Activated T-cell treated with anti-CD3 and anti-CD28 coated beads, Interleukin-2, amount 50 U/mL, for 1 hour (primary cell): ENCODE results near the gene RP2.
A peak's percentile ranks its signal among the peaks of the same experiment; 100 is the strongest.

Source experiments
- DNase-seq: peaks from one replicate; pipeline ENCODE4 v3.0.0-alpha.2; 2020

Gene RP2

GRCh38 chrX:46836701-46837557 is at the start of gene RP2:
Gene RP2, plus strand, starts transcription at chrX:46837043. Its CDS starts 58 bp downstream, at chrX:46837101.
- DNase-seq: peak; percentile 83

DNA sequence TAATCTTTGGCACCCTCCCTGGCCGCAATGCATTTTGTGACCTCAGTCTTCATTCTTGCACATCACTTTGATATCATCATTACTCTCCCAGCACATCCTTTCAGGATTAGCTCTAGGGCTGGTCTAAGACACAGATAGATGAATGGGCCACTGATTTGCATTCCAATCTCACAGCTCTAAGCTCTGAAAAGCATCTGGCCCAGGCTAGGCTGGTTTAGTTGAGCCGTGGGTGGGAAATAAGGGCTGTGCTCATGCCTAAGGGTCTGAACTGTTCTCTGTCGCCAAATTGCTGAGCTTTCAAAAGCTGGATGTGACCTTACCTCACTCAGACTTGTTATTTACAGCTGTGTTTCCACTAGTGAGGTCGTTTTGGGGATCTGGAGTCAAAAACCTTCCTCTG is 47.9 kb upstream of the RP2 start:
- DNase-seq: no peak

GRCh38 chrX:46791927-46792809 is 44.7 kb upstream of the RP2 start:
- DNase-seq: no peak

DNA sequence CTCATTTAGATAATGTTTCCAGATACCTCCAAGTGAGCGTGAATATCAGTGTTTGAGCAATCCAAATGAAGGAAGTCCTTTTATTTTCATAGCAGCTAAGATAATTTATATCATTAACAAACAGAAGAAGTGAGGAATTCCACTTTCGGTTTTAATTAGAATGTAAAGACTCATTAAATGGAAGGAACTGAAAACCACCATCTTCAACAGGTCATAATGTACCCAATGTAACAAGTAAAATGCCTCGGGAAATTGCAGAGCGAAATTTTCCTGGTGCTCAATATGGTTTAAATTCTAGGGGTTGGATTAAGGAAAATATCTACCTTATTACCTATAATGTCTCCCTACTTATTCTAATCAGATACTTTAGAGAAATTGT is 44.0 kb upstream of the RP2 start:
- no peak for DNase-seq

DNA sequence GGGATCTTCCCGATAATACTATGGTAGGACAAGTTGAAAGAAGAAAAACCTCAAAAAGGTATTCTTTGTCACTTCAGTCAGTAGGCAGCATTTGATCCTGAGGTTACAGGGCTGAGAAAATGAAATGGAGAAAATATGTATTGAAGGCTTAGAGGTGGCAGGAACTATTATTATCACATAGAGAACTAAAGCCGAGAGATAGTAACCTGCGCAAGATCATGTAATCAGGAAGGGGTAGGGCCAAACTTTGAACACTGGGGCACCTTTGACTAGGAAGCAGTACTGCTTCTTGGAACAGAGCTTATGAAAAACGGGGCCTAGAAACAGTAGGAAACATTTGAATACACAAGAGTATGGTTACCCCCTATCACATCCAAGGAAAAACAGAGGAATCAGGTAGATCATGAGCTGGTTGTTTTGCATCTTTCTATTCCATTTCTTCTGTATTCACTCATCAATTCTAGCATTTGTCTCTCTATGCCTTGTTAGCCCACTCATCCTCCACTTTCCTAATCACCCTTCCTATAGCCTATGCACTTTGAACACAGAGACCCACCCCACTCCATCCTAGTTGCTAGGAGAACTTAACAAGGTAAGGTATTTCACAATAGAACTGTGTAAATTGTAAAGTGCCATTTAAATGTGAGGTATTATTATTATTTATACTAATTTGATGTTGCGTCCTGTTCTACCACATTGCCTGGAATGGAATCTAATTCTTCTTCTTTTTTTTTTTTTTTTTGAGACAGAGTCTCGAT is 43.3 kb upstream of the RP2 start:
- no peak for DNase-seq

DNA sequence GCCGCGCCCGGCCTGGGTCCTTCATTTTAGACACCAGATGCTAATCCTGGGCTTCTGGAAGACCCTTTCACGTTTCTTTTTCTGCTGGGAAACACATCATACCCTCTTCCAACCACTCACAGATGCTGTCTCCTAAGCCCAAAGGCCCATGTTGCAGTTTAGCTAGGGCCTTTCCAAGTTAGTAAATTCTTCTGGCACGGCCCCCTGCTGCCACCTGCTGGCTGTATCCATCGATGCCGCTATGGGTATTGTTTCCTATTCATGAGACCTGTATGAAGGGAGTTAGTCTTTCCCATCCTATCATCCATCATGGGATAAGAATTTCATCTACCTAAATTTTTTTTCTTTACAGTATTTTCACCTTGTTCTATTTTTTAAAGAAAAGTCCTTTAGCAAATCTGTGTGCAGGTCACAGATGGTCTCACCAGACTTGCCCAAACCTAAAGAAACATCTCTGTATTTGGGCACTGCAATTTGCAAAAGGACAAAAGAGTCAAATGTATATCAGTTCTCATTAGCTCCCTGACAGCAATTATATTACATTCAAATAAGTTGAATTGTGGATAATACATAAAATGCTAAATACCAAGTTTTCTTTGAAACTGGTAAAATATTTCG is 40.2 kb upstream of the RP2 start:
- DNase-seq: peak; percentile 71

DNA sequence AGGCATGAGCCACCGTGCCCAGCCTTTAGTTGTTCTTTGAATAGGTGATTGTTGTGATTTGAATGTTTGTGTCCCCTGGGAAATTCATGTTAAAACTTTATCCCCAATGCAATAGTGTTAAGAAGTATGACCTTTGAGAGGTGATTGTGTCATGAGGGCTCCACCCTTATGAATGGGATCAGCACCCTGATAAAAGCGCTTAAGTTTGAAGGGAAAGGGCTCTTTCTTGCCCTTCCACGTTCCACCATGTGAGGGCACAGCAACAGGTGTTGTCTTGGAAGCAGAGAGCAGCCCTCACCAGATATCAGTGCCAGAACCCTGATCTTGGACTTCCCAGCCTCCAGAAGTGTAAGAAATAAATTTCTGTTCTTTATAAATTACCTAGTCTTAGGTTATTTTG is 33.7 kb upstream of the RP2 start:
- no peak for DNase-seq

- no peak for DNase-seq
These were observed 31.6 kb upstream of the RP2 start for GRCh38 chrX:46805270-46805669.

- DNase-seq: no peak
These were observed 25.7 kb upstream of the RP2 start for GRCh38 chrX:46811121-46811520.

DNA sequence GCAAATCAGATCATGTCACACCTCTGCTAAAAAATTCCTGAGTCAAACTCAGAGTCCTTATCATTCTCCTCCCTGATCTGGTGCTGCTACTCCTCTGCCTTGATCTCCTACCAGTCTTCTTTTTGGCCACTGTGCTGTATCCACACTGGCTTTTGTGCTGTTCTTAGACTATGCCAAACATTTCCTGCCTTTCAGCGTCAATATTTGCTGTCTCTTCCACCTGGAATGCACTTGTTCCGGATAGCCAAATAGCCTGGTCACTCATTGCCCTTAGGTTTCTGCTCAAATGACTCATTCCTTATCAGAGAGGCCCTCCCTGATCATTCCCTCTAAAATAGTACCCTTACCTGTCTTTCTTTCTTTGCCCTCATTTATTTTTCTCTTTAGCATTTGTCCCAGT is 24.4 kb upstream of the RP2 start:
- no peak for DNase-seq

- no peak for DNase-seq
These were observed 21.9 kb upstream of the RP2 start for GRCh38 chrX:46814966-46815365.

- no peak for DNase-seq
These were observed 17.7 kb upstream of the RP2 start for GRCh38 chrX:46819136-46819535.

DNA sequence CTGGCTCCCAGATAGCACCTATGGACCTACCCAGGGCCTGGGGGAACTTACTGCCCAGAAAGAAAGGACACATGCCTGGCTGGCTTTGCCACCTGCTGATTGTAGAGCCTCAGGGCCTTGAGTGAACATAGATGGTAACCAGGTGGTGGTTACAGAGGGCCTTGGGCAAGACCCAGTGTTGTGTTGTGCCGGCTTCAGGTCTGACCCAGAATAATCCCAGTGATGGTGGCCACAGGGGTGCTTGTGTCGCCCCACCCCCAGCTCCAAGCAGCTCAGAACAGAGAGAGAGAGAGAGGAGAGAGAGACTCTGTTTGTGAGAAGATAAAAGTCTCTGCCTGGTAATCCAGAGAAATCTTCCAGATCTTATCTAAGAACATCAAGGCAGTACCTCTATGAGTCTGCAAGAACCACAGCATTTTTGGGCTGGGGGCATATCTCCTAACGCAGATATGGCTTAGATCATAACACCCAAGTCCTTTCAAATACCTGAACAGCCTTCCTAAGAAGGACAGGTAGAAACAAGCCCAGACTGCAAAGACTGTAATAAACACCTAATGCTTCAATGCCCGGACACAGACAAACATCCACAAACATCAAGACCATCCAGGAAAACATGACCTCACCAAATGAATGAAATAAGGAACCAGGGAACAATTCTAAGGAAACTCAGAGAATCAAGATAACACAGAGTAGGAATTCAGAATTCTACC is 16.3 kb upstream of the RP2 start:
- no peak for DNase-seq

DNA sequence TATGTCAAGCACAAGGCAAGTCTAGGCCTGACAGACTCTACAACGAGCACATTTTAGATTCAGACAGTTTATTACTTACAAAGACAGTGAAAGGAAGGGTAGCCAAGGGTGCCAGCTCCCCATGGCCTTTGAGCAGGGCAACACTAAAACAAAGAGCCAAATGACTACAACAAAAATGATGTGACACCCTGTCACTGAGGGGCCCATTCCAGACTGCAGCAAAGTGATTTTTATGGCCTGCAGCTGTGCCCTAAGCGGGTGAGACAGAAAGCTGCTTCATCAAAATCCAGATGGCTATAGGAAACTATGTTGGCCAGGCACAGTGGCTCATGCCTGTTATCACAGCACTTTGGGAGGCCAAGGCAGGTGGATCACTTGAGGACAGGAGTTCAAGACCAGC is 13.4 kb upstream of the RP2 start:
- no peak for DNase-seq

GRCh38 chrX:46831765-46832327 is 5.0 kb upstream of the RP2 start:
- DNase-seq: no peak

GRCh38 chrX:46837558-46838485 is 979 bp downstream of the RP2 start:
- no peak for DNase-seq

- no peak for DNase-seq
These were observed 1.6 kb downstream of the RP2 start for GRCh38 chrX:46838486-46838870.

GRCh38 chrX:46838974-46839480 is 2.2 kb downstream of the RP2 start:
- DNase-seq: no peak

DNA sequence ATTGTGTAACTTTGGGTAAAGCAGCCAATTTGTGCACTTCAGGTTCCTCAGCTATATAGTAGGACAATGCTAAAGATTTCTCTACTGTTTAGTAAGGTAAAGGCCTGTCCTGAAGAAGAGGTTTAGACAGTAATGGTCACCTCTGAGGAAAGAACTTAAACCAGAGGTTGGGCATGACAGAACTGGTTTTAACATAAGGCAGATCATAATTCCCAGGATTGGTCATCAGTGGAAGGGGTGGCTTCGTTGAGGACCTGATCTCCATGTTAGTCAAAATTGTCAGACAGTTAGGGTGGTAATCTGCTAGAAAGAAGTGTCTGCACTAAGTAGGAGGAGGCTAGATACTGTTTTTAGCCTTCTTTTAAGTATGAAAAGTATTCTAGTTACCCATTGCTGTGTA is 4.1 kb downstream of the RP2 start:
- DNase-seq: no peak

DNA sequence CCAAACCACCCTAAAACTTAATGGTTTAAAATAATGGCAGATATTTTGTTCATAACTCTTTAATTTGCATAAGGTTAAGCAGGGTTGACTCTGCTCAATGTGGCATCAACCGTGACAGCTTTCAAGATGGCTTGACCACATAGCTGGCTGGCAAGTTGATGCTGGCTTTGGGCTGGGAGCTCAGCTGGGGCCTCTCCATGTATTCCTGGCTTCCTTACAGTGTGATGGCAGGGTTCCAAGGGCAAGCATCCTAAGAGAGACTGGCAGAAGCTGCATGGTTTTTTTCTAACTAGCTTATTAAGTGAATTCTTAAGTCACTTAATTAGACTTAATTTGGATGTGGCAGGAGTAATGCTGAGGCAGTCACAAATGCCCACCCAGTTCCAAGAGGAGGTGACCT is 4.5 kb downstream of the RP2 start:
- no peak for DNase-seq

DNA sequence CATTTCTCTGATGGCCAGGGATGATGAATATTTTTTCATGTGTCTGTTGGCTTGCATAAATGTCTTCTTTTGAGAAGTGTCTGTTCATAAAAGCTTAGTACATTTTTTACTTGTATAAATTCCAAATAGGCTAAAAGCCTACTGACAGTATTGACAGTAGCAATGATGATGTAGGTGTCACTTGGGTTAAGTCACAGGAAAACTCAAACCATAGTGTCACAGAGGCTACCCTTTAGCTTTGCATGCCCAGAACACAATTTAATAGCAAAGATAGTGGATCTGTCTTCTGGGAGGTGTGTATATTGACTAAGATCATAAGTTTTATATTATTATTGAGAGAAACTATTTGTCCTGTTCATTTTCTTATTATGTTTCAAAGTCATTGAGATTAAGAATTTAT is 8.1 kb downstream of the RP2 start:
- no peak for DNase-seq
